Thoracic aorta (tissue), 2 donors: ENCODE results near the gene FAM199X. TPM values are rescaled to one million over a fixed set of nuclear protein-coding genes. Genes with fewer than 3 reads are reported as not detected.

Experiments
- ATAC-seq: fragments of 150-250 bp; one replicate; pipeline ENCODE4 v1.8.0; 2017; ENCODE audit warnings: low read depth; ENCODE audit not compliant: insufficient number of reproducible peaks, low FRiP score
- DNase-seq: peaks from one replicate; pipeline ENCODE4 v3.0.0-alpha.2; 2020; ENCODE audit warnings: low spot score
- H3K27ac ChIP-seq, 2 donors: fragments of 200-600 bp; sonication (generic); 1 replicate in 1 of 2; 2 replicates in 1 of 2; pipeline ENCODE4 v1.5.1; 2016; ENCODE audit warnings: mild to moderate bottlenecking in 2 of 2, moderate library complexity in 2 of 2
- H3K27me3 ChIP-seq: fragments of 200-600 bp; sonication (generic); replicated peaks from 2 replicates; pipeline ENCODE4 v1.6.0; 2016; ENCODE audit warnings: mild to moderate bottlenecking; ENCODE audit not compliant: insufficient read depth
- H3K36me3 ChIP-seq: fragments of 200-600 bp; sonication (generic); one replicate; pipeline ENCODE4 v1.5.1; 2016
- H3K4me1 ChIP-seq, 2 donors: fragments of 200-600 bp; sonication (generic); 1 replicate in 1 of 2; 2 replicates in 1 of 2; pipeline versions ENCODE4 v1.5.1 to v1.6.0; 2016; ENCODE audit warnings: low read depth in 2 of 2, mild to moderate bottlenecking in 1 of 2; ENCODE audit not compliant: control insufficient read depth in 1 of 2
- H3K4me3 ChIP-seq: fragments of 200-600 bp; sonication (generic); 2 replicates; pipeline ENCODE4 v1.5.1; 2016; ENCODE audit warnings: mild to moderate bottlenecking
- H3K9me3 ChIP-seq: fragments of 200-600 bp; sonication (generic); 2 replicates; pipeline ENCODE4 v1.5.1; 2016
- CTCF ChIP-seq: fragments of 200-600 bp; sonication (generic); IDR thresholded peaks from one replicate; pipeline ENCODE4 v1.5.1; 2019; ENCODE audit warnings: antibody characterized with exemption
- total RNA-seq, 2 donors: library from RNA; depleted of rRNA; stranded (reverse); fragments of >200 nt; gene quantifications; one replicate each; pipeline versions ENCODE4 v1.1.0 to v1.2.3, GENCODE V29; 2016

The FAM199X gene
- total RNA-seq, 2 donors from 2014 or later, result 20.7 to 22.7 TPM

- DNase-seq (no peak), ATAC-seq (no peak)
- Histone ChIP-seq H3K36me3 (peaks cover 8% of the 10 kb centered on the region), H3K9me3 (no peaks in the 10 kb centered on the region), H3K27me3 (no peaks in the 10 kb centered on the region), H3K4me3 (no peak overlapping the region), H3K27ac (no peak overlapping the region), H3K4me1 (no peaks in the 10 kb centered on the region)
- no peak for TF ChIP-seq CTCF
These were observed 21.7 kb downstream of the FAM199X start for GRCh38 chrX:104187931-104188330.

- no peak overlapping the region for H3K27ac ChIP-seq
- peaks cover 8% of the 10 kb centered on the region for H3K36me3 ChIP-seq
- TF ChIP-seq CTCF, result no peak
- no peak overlapping the region for H3K4me3 ChIP-seq
- DNase-seq (no peak), ATAC-seq (no peak)
- no peaks in the 10 kb centered on the region for H3K27me3 ChIP-seq
- no peaks in the 10 kb centered on the region for H3K4me1 ChIP-seq
- no peaks in the 10 kb centered on the region for H3K9me3 ChIP-seq
These were observed 23.6 kb downstream of the FAM199X start for GRCh38 chrX:104189837-104190236.

GRCh38 chrX:104193485-104193884 is 27.2 kb downstream of the FAM199X start:
- Histone ChIP-seq H3K4me3 (no peak overlapping the region), H3K27me3 (no peaks in the 10 kb centered on the region), H3K4me1 (no peaks in the 10 kb centered on the region), H3K9me3 (no peaks in the 10 kb centered on the region), H3K27ac (no peak overlapping the region), H3K36me3 (peaks cover 6% of the 10 kb centered on the region)
- TF ChIP-seq CTCF, result no peak
- ATAC-seq, result no peak
- DNase-seq, result no peak

GRCh38 chrX:104195013-104195412 is 28.8 kb downstream of the FAM199X start:
- no peaks in the 10 kb centered on the region for H3K4me1 ChIP-seq
- TF ChIP-seq CTCF, result no peak
- no peaks in the 10 kb centered on the region for H3K9me3 ChIP-seq
- H3K36me3 ChIP-seq, result no peaks in the 10 kb centered on the region
- no peak overlapping the region for H3K4me3 ChIP-seq
- H3K27me3 ChIP-seq, result no peaks in the 10 kb centered on the region
- no peak overlapping the region for H3K27ac ChIP-seq
- ATAC-seq (no peak), DNase-seq (no peak)

- H3K27ac ChIP-seq, result no peak overlapping the region
- DNase-seq (no peak), ATAC-seq (no peak)
- no peaks in the 10 kb centered on the region for H3K36me3 ChIP-seq
- H3K9me3 ChIP-seq, result no peaks in the 10 kb centered on the region
- no peak overlapping the region for H3K4me3 ChIP-seq
- peak; percentile 49 for TF ChIP-seq CTCF
- no peaks in the 10 kb centered on the region for H3K27me3 ChIP-seq
- H3K4me1 ChIP-seq, result no peaks in the 10 kb centered on the region
These were observed 29.3 kb downstream of the FAM199X start for GRCh38 chrX:104195489-104196084.
